Stimulated activated CD8-positive, alpha-beta memory T cell treated with anti-CD3 and anti-CD28 coated beads, Interleukin-7, amount 100 ng/mL, for 48 hours (primary cell): ENCODE results near the gene ETV5.

Source experiments
- DNase-seq, 2 donors: peaks; one replicate each; pipeline ENCODE4 v3.0.0-alpha.2; 2020; ENCODE audit warnings: low read depth in 1 of 2; ENCODE audit errors: extremely low read depth in 1 of 2

Gene ETV5

GRCh38 chr3:186097317-186097662 lies 11.6 kb downstream of the ETV5 start:
- DNase-seq, result no peak

- no peak for DNase-seq
Measured at GRCh38 chr3:186096290-186096689, 12.6 kb downstream of the ETV5 start.

- DNase-seq, result no peak
Measured at GRCh38 chr3:186095561-186096081, 13.3 kb downstream of the ETV5 start.

- DNase-seq, result no peak
Measured at GRCh38 chr3:186094696-186095425, 14.0 kb downstream of the ETV5 start.

GRCh38 chr3:186094271-186094670 lies 14.6 kb downstream of the ETV5 start:
- no peak for DNase-seq

GRCh38 chr3:186093271-186093900 lies 15.5 kb downstream of the ETV5 start:
- DNase-seq, result no peak

GRCh38 chr3:186092360-186093070 lies 16.4 kb downstream of the ETV5 start:
- DNase-seq, result no peak

- no peak for DNase-seq
Measured at GRCh38 chr3:186090901-186091300, 18.0 kb downstream of the ETV5 start.

- no peak for DNase-seq
Measured at GRCh38 chr3:186088335-186088734, 20.6 kb downstream of the ETV5 start.

- no peak for DNase-seq
Measured at GRCh38 chr3:186084264-186084663, 24.6 kb downstream of the ETV5 start.

GRCh38 chr3:186083746-186084145 lies 25.1 kb downstream of the ETV5 start:
- DNase-seq, result no peak

GRCh38 chr3:186082150-186082549 lies 26.7 kb downstream of the ETV5 start:
- no peak for DNase-seq

GRCh38 chr3:186081678-186082077 lies 27.2 kb downstream of the ETV5 start:
- no peak for DNase-seq

GRCh38 chr3:186080849-186081438 lies 27.9 kb downstream of the ETV5 start:
- DNase-seq, result no peak

GRCh38 chr3:186079925-186080324 lies 29.0 kb downstream of the ETV5 start:
- DNase-seq, result no peak

GRCh38 chr3:186077466-186077865 lies 31.4 kb downstream of the ETV5 start:
- no peak for DNase-seq

GRCh38 chr3:186075931-186076567 lies 32.8 kb downstream of the ETV5 start:
- no peak for DNase-seq

- no peak for DNase-seq
Measured at GRCh38 chr3:186075489-186075888, 33.4 kb downstream of the ETV5 start.

GRCh38 chr3:186073641-186074040 lies 35.2 kb downstream of the ETV5 start:
- no peak for DNase-seq

GRCh38 chr3:186070996-186071395 lies 37.9 kb downstream of the ETV5 start:
- DNase-seq, result no peak

GRCh38 chr3:186070550-186070949 lies 38.3 kb downstream of the ETV5 start:
- DNase-seq, result no peak
